Suprapubic skin (tissue), 4 donors: ENCODE data around the gene ALDH7A1. TPM values are rescaled to one million over a fixed set of nuclear protein-coding genes. Genes with fewer than 3 reads are reported as not detected.

ENCODE experiments used
- DNase-seq, 2 donors: peaks; one replicate each; pipeline ENCODE4 v3.0.0-alpha.2; 2019; ENCODE audit warnings: low spot score in 2 of 2
- H3K27ac ChIP-seq: fragments of 200-600 bp; sonication (generic); one replicate; pipeline ENCODE4 v1.5.1; 2019
- H3K27me3 ChIP-seq: fragments of 200-600 bp; sonication (generic); one replicate; pipeline ENCODE4 v1.5.1; 2019
- H3K36me3 ChIP-seq: fragments of 200-600 bp; sonication (generic); one replicate; pipeline ENCODE4 v1.5.1; 2019
- H3K4me1 ChIP-seq: fragments of 200-600 bp; sonication (generic); one replicate; pipeline ENCODE4 v1.5.1; 2019
- H3K4me3 ChIP-seq: fragments of 200-600 bp; sonication (generic); one replicate; pipeline ENCODE4 v1.5.1; 2019; ENCODE audit warnings: mild to moderate bottlenecking
- H3K9me3 ChIP-seq: fragments of 200-600 bp; sonication (generic); one replicate; pipeline ENCODE4 v1.5.1; 2019
- EP300 ChIP-seq: sonication (generic); formaldehyde crosslinking; IDR thresholded peaks from one replicate; pipeline ENCODE4 v1.6.1; 2017; ENCODE audit warnings: antibody characterized with exemption
- POLR2A ChIP-seq, 2 donors: fragments of 450-650 bp; IDR thresholded peaks; one replicate each; pipeline ENCODE4 v1.6.1; 2017; ENCODE audit warnings: antibody characterized with exemption in 2 of 2, mild to moderate bottlenecking in 2 of 2, moderate library complexity in 2 of 2
- POLR2AphosphoS5 ChIP-seq, 3 donors: sonication (generic); formaldehyde crosslinking; IDR thresholded peaks; one replicate each; pipeline ENCODE4 v1.6.1; 2017; ENCODE audit warnings: antibody characterized with exemption in 3 of 3
- WGBS: methylation state at CpG from one replicate; pipeline ENCODE4 v1.1.5; 2018; 5-methylcytosine and 5-hydroxymethylcytosine counted together
- total RNA-seq, 4 donors: library from RNA; depleted of rRNA; stranded (reverse); fragments of >200 nt; gene quantifications; one replicate each; pipeline ENCODE4 v1.1.0, GENCODE V29; 2016
- TF ChIP-seq, protein P1 (sequence below), 2 donors: fragments of 200-600 bp in 1 of 2; fragments of 450-650 bp in 1 of 2; sonication (generic) in 1 of 2; IDR thresholded peaks; one replicate each; pipeline ENCODE4 v1.5.1; 2016 to 2019; ENCODE audit warnings: antibody characterized with exemption in 2 of 2, mild to moderate bottlenecking in 1 of 2, moderate library complexity in 1 of 2

The ALDH7A1 gene
- 10 to 100 TPM; 28.5 to 71.2 (median 43.5) TPM for total RNA-seq

DNA sequence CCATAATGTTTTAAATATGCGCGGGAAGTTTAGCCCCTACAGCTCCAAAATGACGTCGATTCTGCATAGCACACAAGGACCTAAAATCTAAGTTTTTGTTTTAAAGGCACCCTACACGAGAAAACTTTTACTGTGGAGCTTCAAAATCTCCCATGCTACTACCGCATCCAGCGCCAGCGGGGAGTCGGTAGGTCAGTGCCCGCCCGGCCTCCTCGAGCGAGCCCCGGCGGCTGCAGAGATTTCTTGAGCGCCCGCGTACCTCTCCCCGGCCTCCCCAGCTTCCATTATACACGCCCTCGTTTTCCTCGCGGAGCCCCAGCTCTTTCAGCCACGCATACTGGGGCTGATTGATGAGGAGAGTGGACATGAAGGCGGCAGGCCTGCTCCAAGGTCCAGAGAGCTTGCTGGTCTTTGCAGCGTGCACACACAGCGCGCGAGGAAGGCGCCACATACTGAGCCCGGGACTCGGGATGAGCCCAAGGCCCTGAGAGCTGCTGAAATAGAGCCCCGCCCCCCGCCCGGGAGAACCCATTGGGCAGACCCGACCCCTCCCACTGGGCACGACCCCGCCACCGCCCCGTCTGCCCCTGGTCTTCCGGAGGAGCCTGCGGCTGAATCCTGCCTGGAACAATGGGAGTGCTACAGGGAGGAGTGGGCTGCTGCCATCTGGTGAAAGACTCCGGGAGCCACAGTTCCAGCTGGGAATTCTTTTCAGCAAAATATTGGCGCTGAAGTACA, at the start of gene ALDH7A1:
Gene ALDH7A1 (minus strand): TSS at position 472 of the 738 bp plus-strand sequence. CDS start 21 bp downstream, at position 451.
- peaks cover 40% of the 10 kb centered on the region for H3K4me1 ChIP-seq
- no peaks in the 10 kb centered on the region for H3K27me3 ChIP-seq
- TF ChIP-seq POLR2AphosphoS5 (IDR thresholded peaks at IDR 0.05) (no peak), POLR2A (IDR thresholded peaks at IDR 0.05) (peak in 1 of 2 donors; percentile 28)
- TF ChIP-seq, protein P1, sequence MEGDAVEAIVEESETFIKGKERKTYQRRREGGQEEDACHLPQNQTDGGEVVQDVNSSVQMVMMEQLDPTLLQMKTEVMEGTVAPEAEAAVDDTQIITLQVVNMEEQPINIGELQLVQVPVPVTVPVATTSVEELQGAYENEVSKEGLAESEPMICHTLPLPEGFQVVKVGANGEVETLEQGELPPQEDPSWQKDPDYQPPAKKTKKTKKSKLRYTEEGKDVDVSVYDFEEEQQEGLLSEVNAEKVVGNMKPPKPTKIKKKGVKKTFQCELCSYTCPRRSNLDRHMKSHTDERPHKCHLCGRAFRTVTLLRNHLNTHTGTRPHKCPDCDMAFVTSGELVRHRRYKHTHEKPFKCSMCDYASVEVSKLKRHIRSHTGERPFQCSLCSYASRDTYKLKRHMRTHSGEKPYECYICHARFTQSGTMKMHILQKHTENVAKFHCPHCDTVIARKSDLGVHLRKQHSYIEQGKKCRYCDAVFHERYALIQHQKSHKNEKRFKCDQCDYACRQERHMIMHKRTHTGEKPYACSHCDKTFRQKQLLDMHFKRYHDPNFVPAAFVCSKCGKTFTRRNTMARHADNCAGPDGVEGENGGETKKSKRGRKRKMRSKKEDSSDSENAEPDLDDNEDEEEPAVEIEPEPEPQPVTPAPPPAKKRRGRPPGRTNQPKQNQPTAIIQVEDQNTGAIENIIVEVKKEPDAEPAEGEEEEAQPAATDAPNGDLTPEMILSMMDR (IDR thresholded peaks at IDR 0.05), result peak in 1 of 2 donors; percentile 47
- H3K27ac ChIP-seq, result peak within 1 kb of the TSS; percentile 67
- peaks cover 21% of the 10 kb centered on the region for H3K36me3 ChIP-seq
- H3K4me3 ChIP-seq, result peak within 1 kb of the TSS; percentile 47
- H3K9me3 ChIP-seq, result no peaks in the 10 kb centered on the region
- WGBS, result 0% methylated on average over 7 of the region's 44 CpGs
- peak; percentile 95 to 96 for DNase-seq

DNA sequence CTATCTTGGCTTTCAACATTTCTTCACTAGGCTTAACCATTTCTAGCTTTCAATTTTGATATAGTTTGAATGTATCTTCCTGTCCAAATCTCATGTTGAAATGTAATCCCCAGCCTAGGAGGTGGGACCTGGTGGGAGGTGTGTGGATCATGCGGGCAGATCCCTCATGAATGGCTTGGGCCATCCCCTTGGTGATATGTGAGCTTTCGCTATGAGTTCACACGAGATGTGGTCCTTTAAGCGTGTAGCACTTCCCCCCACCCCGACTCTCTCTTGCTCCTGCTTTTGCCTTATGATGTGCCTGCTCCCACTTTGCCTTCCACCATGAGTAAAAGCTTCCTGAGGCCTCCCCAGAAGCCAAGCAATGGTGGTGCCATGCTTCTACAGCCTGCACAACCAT, 46.4 kb upstream of the ALDH7A1 start:
- TF ChIP-seq EP300, result no peak
- no peak for TF ChIP-seq POLR2A (IDR thresholded peaks at IDR 0.05)
- TF ChIP-seq POLR2AphosphoS5 (IDR thresholded peaks at IDR 0.05), result no peak
- TF ChIP-seq, protein P1 (IDR thresholded peaks at IDR 0.05), result no peak
- H3K4me1 ChIP-seq, result no peaks in the 10 kb centered on the region
- no peak overlapping the region for H3K27ac ChIP-seq
- H3K9me3 ChIP-seq, result no peaks in the 10 kb centered on the region
- 91% methylated on average over 5 of the region's 5 CpGs for WGBS
- no peaks in the 10 kb centered on the region for H3K36me3 ChIP-seq
- no peak for DNase-seq
- no peaks in the 10 kb centered on the region for H3K27me3 ChIP-seq
- H3K4me3 ChIP-seq, result no peak overlapping the region

DNA sequence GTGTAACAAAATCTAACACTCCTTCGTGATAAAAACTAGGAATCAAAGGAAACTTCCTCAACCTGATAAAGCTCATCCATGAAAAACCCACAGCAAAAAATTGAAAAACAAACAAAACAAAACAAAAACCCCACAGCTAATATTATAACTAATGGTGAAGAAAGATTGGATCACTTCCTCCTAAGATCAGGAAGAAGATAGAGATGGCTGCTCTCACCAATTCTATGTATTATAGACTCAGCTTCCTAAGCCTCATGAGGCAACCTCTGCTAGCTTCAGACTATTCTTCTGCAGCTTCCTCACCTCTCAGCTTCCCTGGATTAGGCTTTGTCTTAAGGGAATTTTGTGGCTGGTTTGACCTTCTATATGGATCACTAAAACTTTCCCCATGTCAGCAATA, 45.8 kb upstream of the ALDH7A1 start:
- Histone ChIP-seq H3K4me1 (no peaks in the 10 kb centered on the region), H3K4me3 (no peak overlapping the region), H3K9me3 (no peaks in the 10 kb centered on the region), H3K27me3 (no peaks in the 10 kb centered on the region), H3K36me3 (no peaks in the 10 kb centered on the region), H3K27ac (no peak overlapping the region)
- no peak for DNase-seq
- TF ChIP-seq EP300 (no peak), POLR2A (IDR thresholded peaks at IDR 0.05) (no peak)
- TF ChIP-seq, protein P1 (IDR thresholded peaks at IDR 0.05), result no peak
- WGBS, result 90% methylated on average over 1 of the region's 1 CpG

DNA sequence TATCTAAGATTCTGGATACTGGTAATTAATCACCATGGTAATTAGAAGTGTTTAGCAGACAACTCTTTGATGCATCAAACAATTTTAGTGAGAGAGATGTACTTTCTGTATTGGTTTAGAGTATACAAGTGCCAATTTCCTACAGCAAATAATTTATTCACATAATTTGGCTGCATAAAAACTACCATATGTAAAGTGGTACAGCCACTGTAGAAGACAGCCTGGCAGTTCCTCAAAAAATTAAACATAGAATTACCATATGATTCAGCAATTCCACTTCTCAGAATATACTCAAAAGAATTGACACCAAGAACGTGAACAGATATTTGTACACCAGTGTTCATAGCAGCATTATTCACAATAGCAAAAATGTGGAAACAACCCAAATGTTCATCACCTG, 41.9 kb upstream of the ALDH7A1 start:
- no peak for TF ChIP-seq POLR2AphosphoS5 (IDR thresholded peaks at IDR 0.05)
- TF ChIP-seq, protein P1 (IDR thresholded peaks at IDR 0.05), result no peak
- TF ChIP-seq EP300, result no peak
- no peak for TF ChIP-seq POLR2A (IDR thresholded peaks at IDR 0.05)
- Histone ChIP-seq H3K4me1 (no peaks in the 10 kb centered on the region), H3K9me3 (no peaks in the 10 kb centered on the region), H3K4me3 (no peak overlapping the region), H3K27me3 (no peaks in the 10 kb centered on the region), H3K36me3 (no peaks in the 10 kb centered on the region), H3K27ac (no peak overlapping the region)
- 58% methylated on average over 1 of the region's 1 CpG for WGBS
- no peak for DNase-seq

DNA sequence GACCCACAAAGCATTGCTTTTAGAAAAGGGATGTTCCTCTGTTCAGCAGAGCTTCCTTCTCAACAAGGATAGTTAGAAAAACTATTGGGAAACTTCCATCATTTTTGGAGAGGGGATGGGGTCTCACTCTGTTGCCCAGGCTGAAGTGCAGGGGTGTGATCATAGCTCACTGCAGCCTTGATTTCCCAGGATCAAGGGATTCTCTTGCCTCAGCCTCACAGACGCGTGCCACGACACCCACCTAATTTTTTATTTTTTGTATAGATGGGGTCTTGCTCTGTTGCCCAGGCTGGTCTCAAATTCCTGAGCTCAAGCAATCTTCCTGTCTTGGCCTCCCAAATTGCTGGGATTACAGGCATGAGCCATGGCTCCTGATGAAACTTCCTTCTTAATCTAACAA, 40.6 kb upstream of the ALDH7A1 start:
- Histone ChIP-seq H3K27me3 (no peaks in the 10 kb centered on the region), H3K27ac (no peak overlapping the region), H3K4me3 (no peak overlapping the region), H3K9me3 (no peaks in the 10 kb centered on the region), H3K36me3 (no peaks in the 10 kb centered on the region), H3K4me1 (no peaks in the 10 kb centered on the region)
- 86% methylated on average over 3 of the region's 3 CpGs for WGBS
- TF ChIP-seq EP300, result no peak
- TF ChIP-seq POLR2AphosphoS5 (IDR thresholded peaks at IDR 0.05), result no peak
- no peak for TF ChIP-seq POLR2A (IDR thresholded peaks at IDR 0.05)
- TF ChIP-seq, protein P1 (IDR thresholded peaks at IDR 0.05), result no peak
- DNase-seq, result no peak
